Stimulated activated CD8-positive, alpha-beta memory T cell treated with anti-CD3 and anti-CD28 coated beads, Interleukin-12 subunit alpha, Interleukin-12 subunit beta, amount 100 ng/mL, for 4 hours (primary cell): Measurements from ENCODE around the gene TTC9C.
"Not testable (repeated sequence)": the region's sequence is repeated elsewhere in the genome, so short reads cannot be mapped to it uniquely, and the experiment has no call there.

Source experiments
- DNase-seq: peaks from one replicate; pipeline ENCODE4 v3.0.0-alpha.2; 2020; ENCODE audit warnings: low read depth

TTC9C gene, protein sequence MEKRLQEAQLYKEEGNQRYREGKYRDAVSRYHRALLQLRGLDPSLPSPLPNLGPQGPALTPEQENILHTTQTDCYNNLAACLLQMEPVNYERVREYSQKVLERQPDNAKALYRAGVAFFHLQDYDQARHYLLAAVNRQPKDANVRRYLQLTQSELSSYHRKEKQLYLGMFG

DNA sequence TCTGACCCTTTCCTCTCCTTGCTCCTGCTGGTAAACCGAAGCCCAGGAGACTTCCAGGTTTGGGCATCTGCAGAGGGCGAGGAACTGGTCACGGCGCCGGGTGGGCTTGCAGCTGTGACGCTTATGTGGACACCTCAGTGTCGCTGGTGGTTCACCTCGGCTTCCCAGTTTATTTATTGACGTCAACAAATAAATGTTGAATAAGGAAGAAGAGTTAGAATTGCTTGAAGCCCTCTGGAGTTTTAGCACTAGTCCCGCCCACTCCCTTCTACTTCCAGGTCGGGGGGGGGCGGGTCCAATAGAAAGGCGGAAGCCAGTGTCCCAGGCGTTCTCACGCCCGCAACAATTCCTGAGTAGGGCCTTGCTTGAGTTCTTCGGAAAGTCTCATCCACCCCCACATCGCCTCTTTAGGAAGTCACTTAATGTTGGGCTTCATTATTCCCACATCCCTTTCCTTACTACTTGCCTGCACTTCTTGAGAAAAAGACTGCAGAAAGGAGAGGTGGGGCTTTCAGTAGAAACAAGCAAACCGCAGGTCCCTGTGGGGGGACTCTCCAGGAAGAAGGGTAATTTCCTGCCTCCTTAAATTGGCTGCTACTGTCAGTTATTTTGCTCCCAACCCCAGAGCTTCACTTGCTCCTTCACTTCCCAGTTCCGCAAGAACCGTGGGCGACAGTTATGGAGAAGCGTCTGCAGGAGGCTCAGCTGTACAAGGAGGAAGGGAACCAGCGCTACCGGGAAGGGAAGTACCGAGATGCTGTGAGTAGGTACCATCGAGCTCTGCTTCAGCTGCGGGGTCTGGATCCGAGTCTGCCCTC is at the start of gene TTC9C:
TSS of gene TTC9C (plus strand) at position 316 of the 818 bp plus-strand sequence. CDS start at position 679, 363 bp downstream.
- peak; percentile 69 for DNase-seq

DNA sequence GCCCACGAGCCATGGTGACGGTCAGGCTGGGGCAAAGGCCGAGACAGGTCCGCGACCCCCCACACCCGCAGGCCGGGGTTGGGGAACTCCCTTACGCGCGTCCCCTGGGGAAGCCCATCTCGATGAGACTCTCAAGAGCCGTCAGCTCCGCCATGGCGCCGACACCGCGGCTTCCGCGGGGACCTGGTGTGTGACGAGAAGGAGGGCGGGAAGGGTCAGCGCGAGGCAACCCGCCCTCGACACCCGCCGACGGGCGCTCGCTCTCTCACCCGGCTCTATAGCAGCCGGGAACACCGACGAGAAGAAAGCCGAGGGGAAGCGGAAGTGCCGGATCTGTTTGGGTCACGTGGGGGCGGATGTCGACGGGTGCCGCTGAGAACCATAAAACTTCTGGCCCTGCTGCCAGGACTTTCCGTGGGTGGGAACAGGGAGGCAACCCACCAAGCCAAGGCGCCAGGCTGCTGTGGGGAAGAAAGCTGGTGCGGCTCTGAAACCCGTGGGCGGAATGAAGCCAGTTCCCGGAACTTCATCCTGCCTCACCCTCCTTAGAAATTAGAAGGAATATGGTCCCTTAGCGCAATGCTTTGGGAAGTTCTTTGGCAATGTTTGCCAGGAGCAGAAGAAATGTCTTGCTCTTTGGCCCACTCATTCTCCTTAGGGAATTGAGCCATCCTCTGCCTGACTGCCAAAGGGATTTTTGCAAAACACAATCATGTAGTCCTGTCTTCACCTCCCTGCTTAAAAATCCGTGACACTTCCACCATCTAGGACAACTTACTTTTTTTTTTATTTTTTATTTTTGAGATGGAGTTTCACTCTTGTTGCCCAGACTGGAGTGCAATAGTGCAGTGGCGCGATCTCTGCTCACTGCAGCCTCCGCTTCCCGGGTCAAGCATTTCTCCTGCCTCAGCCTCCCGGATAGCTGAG is 49.3 kb upstream of the TTC9C start, which contains the start of gene UBXN1:
TSS of gene UBXN1 (minus strand) at position 304 of the 927 bp plus-strand sequence. CDS start at position 154, 150 bp downstream.
- peak; percentile 74 for DNase-seq

DNA sequence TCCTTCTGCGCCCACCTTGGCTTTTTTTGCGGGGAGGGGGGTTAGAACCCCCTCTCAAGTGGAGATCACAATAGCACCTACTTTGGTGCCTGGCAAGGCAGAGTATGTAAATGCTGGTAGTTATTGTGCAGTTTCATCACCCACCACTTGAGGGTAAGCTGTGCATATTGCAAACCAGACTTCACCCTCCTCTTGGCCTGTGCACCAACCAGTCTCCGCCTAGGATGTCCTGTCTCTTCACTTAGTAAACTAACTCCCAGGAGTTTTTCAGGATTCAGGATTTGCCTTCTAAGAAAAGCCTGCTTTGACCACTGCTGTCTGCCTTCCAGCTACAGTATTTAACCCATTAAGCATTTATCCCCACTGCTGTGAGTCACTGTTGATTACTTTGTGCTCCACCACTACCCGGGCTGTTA is 47.5 kb upstream of the TTC9C start:
- no peak for DNase-seq

DNA sequence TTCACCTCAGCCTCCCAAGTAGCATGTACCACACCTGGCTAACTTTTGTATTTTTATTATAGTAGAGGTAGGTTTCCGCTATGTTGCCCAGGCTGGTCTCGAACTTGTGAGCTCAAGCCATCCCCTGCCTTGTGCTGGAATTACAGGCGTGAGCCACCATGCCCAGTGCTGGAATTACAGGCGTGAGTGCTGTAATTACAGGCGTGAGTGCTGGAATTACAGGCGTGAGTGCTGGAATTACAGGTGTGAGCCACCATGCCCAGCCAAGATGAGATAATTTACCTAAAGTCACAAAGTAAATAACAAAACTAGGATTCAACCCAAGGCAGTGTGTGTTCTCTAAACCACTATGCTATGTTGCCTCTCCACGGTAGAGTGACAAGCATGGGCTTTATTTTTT is 45.8 kb upstream of the TTC9C start:
- DNase-seq: no peak

DNA sequence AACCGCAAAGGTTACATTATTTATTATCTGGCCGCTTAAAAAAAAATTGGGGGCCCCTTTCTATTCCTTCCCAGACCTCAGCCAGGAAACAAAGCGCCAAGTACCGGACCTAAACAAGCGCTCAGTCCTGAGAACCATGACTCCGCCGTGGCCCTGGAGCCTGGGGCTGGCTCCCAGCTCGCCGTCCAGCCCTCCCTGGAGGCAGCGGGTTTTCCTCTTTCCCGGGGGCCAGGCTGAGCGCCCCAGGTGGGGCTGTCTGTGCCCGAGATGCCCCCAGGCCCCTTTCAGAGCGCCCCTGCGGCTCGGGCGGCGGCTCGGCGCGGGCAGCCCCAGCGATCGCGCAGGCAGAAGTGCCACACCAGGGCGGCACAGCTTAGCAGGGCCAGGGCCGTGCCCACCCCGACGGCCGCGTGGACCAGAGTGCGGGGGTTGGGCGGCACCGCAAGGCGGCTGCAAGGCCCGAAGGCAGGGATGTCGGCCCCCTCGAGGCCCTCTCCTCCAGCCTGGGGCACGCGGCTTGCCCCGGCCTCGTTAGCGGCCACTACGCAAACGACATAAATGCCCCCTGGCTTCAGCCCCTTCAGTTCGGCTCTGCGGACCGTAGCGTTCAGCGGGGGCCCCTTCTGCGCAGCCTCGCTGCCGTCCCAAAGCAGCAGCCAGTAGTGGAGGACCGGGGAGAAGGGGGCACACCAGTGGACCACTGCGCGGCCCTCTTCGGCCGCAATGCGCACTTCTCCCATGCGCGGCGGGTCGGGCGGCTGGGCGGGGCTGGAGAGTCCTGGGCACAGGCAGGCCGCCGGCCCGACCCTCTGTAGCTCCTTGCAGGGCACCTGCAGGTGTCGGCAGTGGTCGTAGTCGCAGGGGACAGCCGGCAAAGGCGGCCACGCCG is 40.5 kb upstream of the TTC9C start:
- no peak for DNase-seq

DNA sequence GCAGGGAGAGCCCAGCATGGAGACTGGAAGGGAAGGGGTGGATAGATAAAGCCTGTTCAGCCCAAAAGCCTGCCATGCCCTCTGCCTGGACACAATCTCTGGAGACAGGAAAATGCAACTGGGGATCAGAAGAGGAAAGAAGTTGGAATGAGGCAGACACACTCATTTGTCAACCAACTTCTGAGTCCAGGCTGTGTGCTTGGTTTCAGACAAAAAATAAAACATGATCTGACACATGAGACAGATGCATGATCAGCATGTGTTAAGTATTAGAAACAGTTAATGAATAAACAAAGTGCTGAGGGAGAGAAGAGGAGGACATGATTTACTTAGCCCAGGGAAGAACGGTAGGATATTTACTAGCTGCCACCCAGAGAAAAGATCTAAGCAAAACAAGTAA is 39.8 kb upstream of the TTC9C start:
- DNase-seq: no peak

DNA sequence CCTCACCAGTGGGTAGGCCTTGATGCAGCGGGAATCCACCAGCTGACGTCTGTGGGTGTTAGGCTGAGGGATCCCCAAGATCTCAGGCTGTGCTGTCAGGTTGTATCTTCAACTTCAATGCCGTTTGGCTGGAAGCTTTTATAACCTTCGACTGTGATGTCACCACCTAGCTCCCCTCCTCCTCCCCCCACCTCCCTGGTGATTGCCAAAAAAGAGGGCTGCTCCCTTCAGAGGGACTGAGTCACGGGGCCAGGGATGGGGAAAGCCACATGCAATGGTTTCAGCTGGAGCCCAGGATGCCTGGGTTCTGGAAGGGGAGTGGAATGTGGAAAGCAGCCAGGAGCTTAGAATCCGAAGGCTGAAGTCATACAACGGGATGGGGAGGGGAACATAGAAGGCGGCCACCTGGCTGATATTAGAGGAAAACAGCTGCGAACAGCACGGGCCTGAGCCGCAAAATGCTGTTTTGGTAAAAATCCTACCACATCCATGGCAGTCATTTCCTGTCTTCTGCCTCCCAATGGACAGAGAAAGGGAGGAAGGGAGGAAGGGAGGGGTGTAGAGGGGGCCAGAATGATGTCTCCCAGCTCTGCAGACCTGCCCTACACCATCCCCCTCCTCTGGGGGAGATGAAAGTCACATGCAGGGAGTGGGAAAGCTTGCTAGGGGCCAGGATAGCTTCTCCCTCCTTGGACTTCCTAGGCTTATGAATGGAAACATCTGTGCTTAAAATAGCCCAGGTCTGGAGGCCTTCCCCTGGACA is 38.7 kb upstream of the TTC9C start, which contains the start of gene LRRN4CL:
TSS of gene LRRN4CL (minus strand) at position 110 of the 763 bp plus-strand sequence. CDS start 1,022 bp downstream, outside the sequence.
- DNase-seq: no peak

DNA sequence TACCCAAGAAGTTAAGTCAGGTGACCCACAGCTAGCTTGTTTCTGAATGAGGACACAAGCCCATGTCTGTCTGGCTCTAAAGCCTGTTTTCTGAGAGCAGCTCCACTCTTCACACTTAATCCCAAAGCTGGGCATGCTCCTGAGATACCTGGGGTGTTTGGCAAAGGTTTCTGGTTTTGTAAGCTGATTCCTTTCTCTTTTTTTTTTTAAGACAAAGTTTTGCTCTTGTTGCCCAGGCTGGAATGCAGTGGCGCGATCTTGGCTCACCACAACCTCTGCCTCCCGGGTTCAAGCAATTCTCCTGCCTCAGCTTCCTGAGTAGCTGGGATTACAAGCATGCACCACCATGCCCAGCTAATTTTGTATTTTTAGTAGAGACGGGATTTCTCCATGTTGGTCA is 34.7 kb upstream of the TTC9C start:
- DNase-seq: not testable (repeated sequence)

DNA sequence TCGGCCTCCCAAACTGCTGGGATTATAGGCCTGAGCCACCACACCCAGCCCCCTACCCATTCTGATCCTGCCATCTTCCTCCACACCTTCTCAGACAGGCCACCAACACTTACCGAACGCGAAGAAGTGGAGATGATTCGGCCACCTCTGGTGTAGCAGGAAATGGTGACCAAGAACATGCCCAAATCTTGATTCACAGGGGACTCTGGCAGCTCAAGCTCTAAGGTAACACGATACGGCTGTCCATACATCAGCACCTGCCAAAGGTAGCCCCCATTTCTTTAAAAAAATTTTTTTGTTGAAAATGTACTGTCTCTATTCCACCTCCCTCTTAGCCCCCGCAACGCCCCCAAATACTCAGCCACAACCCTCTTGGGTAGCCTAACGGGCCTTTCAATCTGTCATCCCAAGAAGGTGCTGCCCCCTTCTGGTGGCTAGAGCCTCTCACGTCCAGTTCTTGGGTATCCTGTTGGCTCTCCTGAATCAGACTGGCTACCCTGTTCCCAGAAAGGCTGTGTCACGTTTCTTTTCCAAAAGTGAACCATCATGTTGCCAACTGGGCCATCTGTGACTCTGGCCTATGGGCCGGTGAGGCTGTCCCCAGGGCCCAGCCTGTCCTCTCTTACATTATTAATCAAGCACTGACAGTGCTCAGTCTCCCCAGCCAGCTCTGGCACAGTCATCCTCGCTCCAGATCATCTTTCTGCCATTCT is 33.7 kb upstream of the TTC9C start:
- DNase-seq: peak; percentile 43

DNA sequence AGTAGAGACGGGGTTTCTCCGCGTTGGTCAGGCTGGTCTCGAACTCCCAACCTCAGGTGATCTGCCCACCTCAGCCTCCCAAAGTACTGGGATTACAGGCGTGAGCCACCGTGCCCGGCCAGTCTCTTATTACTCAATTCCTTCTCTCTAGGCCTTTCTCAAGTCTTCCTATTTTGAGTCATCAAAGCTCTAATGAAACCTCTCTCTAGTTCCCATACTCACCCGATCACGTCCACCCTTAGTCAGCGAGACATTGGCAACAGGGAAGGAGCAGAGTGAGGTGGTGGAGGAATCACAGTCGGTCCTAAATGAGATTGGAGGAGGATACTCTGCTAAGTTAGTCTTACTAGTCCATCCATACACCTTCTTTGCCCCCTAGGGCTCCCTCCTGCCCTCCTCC is 26.0 kb upstream of the TTC9C start:
- no peak for DNase-seq

DNA sequence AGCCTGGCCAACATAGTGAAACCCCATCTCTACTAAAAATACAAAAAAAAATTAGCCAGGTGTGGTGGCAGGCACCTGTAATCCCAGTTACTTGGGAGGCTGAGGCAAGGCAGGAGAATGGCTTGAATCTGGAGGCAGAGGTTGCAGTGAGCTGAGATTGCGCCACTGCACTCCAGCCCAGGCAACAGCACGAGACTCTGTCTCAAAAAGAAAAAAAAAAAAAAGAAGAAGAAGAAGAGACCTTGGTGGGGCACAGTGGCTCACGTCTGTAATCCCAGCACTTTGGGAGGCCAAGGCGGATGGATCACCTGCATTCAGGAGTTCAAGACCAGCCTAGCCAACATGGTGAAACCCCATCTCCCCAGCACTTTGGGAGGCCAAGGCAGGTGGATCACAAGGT is 24.4 kb upstream of the TTC9C start:
- DNase-seq: not testable (repeated sequence)

DNA sequence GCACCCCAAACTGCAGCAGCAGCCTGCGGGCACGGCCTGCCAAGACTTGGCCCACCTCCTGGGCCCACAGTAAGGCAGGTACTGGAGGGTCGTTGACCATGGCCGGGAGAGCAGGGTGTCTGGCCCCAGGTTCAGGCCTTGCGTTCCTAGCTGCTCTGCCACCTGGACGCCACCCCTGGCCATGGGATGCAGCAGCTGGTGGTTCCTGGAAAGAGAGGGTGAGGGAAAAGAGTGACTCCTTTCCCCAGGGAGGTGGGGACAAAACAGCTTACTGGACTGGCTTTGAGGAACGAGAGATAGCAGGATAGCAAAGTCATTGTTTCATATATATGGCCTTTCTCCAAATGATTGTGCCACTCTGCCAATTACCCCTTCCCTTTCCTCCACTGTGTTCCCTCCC is 22.9 kb upstream of the TTC9C start:
- no peak for DNase-seq

DNA sequence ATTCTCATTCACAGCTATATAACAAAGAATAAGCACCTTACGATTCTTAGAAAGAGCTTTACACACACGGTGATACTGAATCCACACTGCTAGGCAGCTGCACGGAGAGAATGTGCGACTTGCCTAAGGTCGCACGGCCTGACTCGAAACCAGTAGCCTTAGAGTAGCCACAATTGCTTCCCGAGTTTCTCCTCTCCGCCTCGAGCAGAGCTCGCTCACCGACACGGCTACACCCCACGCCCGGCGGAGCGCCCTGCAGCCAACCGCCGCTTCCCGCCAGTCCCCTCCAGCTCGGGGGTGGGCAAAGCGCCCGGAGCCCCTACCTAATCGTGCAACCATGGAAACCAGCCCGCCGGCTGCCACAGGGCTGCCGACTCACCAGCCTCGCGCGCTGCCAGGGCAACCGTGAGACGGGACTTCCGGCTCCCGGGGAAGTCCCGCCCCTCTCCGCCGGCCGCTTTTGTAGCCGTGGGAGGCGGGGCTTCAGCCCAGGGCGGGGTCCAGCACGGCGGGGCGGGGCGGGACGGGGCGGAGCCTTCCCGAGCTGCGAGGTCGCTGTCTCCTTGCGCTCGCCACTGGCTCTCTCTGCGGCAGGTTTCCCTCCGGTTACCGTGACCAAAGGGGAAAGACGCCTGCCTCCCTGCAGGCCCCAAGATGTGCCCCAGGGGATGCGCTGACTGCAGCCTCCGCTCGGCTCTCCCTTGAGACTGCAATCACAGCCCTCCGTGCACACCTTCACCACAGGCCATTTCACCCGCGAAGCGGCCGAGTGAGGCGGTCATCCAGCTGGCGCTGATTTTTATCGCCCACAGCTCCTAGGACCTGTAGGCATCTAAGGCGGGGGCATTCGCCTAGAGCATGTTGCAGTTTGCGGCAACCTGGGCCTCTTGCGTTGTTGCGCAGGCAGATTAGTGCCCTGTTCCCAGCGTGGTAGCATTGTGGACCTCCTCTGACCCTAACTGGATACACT is 22.1 kb upstream of the TTC9C start:
- peak; percentile 93 for DNase-seq

DNA sequence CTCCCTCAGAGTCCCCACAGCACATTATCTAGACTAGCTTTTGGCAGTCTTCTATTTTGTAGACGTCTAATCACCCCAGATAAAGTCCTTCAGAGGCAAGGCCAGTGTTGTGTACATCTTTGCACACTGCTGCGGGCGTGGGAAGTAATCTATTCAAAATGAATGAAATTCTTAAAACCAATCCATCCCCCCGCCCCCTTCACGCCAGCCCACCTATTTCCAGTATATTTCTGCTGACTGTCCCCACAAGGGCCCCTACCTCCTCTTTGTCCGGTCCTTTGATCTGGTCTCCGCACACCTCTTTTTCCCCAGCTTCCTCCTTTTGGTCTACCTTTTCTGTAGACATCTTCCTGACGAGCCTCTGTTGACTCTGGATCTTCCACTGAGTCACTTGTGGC is 21.4 kb upstream of the TTC9C start:
- no peak for DNase-seq

DNA sequence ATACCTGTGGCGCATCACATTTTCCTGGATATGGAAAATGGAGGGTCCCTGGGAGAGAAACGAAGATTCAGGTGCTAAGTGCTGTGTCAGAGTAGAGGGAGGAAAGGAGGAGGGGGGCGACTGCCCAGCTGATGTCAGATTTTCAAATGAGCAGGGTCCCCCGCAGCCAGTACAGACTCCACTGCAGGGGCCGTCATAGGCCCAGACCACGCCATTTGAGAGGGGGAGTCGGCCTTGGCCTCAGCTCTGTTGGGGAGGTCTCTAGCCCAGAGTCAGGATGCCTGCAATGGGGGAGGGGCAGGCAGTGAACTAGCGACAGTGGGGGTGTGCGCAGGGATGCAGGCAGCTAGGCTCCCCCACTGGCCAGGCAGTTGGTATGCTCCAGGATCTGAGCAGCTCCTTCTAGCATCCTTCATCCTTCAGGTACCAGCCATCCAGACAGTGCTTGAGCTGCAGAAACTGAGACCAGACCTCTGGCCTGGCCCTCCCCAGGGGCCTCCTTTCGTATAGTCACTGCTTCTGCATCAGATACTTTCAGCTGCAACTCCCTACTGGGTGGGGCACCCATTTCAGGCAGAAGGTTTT is 20.9 kb upstream of the TTC9C start, which contains the start of the genes BSCL2 and GNG3:
TSS of gene BSCL2 (minus strand) at position 148 of the 585 bp plus-strand sequence. CDS start 229 bp downstream, outside the sequence.
TSS of gene GNG3 (plus strand) at position 400 of the 585 bp plus-strand sequence. CDS start 620 bp downstream, outside the sequence.
- DNase-seq: no peak

DNA sequence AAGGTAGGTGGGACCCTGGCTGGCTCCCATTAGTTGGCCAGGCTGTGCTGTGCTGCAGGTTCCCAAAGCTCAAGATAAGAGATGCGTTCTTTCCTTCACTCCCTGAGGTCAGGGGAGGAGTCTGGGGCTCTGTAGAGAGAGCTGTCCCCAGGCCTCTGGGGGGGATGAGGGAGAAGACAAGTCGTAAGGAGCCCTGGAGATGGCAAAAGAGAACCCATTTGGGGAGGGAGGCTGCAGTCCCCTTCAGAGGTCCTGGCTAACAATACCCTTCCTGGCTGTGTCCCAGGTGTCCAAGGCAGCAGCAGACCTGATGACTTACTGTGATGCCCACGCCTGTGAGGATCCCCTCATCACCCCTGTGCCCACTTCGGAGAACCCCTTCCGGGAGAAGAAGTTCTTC is 19.9 kb upstream of the TTC9C start:
- DNase-seq: no peak

DNA sequence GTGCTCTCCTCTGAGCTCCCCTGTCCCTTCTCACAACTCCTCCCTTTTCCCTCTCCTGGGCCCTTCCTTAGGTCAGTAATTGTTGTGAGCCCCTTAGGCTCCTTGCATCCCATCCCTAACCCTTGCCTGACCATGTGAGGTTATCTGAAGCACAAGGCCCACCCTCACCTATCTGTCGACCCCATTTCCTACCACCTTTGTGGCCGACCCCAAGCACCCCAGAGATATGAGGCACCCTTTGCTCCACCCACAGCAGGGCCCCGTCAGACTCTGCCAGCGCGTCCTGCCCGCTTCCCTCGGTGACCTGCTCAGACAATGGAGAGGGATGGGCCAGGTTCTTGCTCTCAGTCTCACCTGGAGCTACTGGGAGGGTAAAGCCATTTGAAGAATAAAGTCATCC is 19.5 kb upstream of the TTC9C start:
- DNase-seq: peak; percentile 14
